IPS-NIHi7 (cell line): ENCODE data around the gene SCART1.
"Not testable (repeated sequence)": the region's sequence is repeated elsewhere in the genome, so short reads cannot be mapped to it uniquely, and the experiment has no call there.

Source experiments
- DNase-seq: peaks from one replicate; pipeline ENCODE4 v3.0.0; 2012; ENCODE audit warnings: mixed read lengths; ENCODE audit errors: extremely low spot score

The SCART1 gene

GRCh38 chr10:133432789-133433188, 21.0 kb upstream of the SCART1 start:
- not testable (repeated sequence) for DNase-seq

- no peak for DNase-seq
These were observed 15.0 kb upstream of the SCART1 start for GRCh38 chr10:133438711-133439273.

- DNase-seq: no peak
These were observed 14.0 kb upstream of the SCART1 start for GRCh38 chr10:133439517-133440461.

- DNase-seq: no peak
These were observed 13.0 kb upstream of the SCART1 start for GRCh38 chr10:133440633-133441285.

GRCh38 chr10:133441356-133441755, 12.4 kb upstream of the SCART1 start:
- not testable (repeated sequence) for DNase-seq

- DNase-seq: no peak
These were observed 12.0 kb upstream of the SCART1 start for GRCh38 chr10:133441780-133442179.

GRCh38 chr10:133442191-133442966, 11.4 kb upstream of the SCART1 start:
- no peak for DNase-seq

GRCh38 chr10:133442967-133443924, 10.5 kb upstream of the SCART1 start:
- DNase-seq: no peak

- no peak for DNase-seq
These were observed 9.1 kb upstream of the SCART1 start for GRCh38 chr10:133444342-133445267.

- DNase-seq: no peak
These were observed 8.4 kb upstream of the SCART1 start for GRCh38 chr10:133445268-133445732.

- DNase-seq: no peak
These were observed 7.7 kb upstream of the SCART1 start for GRCh38 chr10:133445751-133446708.

- no peak for DNase-seq
These were observed 6.8 kb upstream of the SCART1 start for GRCh38 chr10:133446979-133447378.

GRCh38 chr10:133448120-133448519, 5.6 kb upstream of the SCART1 start:
- no peak for DNase-seq

GRCh38 chr10:133451346-133451745, 2.4 kb upstream of the SCART1 start:
- no peak for DNase-seq

GRCh38 chr10:133452453-133452852, 1.3 kb upstream of the SCART1 start:
- DNase-seq: no peak

- DNase-seq: no peak
These were observed 604 bp downstream of the SCART1 start for GRCh38 chr10:133454204-133454893.

GRCh38 chr10:133455196-133455595, 1.5 kb downstream of the SCART1 start:
- DNase-seq: no peak

GRCh38 chr10:133455611-133456031, 1.9 kb downstream of the SCART1 start:
- DNase-seq: no peak
